ENCODE measurements around the gene MTUS2.

DNA sequence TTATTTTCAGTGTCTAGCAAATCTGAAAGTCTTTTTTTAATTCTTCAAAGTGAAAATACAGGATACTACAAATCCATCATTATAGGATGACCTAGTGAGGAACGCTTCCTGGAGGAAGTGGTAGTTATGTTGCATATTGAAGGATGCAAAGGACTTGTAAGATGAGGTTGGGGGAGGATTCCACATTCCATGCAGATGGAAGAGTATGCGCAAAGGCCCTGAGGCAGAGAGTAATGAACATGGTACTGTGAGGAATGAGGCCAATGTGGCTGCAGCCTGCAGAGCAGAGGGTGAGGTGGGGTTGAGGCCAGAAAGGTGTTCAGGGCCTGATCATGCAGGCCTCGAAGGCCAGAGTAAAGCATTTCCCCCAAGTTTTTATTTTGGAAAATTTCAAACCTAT, 202.8 kb downstream of the MTUS2 start:
- TF ChIP-seq, protein P1, sequence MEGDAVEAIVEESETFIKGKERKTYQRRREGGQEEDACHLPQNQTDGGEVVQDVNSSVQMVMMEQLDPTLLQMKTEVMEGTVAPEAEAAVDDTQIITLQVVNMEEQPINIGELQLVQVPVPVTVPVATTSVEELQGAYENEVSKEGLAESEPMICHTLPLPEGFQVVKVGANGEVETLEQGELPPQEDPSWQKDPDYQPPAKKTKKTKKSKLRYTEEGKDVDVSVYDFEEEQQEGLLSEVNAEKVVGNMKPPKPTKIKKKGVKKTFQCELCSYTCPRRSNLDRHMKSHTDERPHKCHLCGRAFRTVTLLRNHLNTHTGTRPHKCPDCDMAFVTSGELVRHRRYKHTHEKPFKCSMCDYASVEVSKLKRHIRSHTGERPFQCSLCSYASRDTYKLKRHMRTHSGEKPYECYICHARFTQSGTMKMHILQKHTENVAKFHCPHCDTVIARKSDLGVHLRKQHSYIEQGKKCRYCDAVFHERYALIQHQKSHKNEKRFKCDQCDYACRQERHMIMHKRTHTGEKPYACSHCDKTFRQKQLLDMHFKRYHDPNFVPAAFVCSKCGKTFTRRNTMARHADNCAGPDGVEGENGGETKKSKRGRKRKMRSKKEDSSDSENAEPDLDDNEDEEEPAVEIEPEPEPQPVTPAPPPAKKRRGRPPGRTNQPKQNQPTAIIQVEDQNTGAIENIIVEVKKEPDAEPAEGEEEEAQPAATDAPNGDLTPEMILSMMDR (IDR thresholded peaks at IDR 0.05; ENCODE audit: insufficient read depth, low read length) = no peak
- no peak for TF ChIP-seq SPI1 (IDR thresholded peaks at IDR 0.05; ENCODE audit: borderline replicate concordance, low read depth)
- TF ChIP-seq POLR2AphosphoS5 (IDR thresholded peaks at IDR 0.05; ENCODE audit: low read depth) = no peak
- TF ChIP-seq GABPA (IDR thresholded peaks at IDR 0.05; ENCODE audit: low read depth) = no peak
- TF ChIP-seq, protein P2, sequence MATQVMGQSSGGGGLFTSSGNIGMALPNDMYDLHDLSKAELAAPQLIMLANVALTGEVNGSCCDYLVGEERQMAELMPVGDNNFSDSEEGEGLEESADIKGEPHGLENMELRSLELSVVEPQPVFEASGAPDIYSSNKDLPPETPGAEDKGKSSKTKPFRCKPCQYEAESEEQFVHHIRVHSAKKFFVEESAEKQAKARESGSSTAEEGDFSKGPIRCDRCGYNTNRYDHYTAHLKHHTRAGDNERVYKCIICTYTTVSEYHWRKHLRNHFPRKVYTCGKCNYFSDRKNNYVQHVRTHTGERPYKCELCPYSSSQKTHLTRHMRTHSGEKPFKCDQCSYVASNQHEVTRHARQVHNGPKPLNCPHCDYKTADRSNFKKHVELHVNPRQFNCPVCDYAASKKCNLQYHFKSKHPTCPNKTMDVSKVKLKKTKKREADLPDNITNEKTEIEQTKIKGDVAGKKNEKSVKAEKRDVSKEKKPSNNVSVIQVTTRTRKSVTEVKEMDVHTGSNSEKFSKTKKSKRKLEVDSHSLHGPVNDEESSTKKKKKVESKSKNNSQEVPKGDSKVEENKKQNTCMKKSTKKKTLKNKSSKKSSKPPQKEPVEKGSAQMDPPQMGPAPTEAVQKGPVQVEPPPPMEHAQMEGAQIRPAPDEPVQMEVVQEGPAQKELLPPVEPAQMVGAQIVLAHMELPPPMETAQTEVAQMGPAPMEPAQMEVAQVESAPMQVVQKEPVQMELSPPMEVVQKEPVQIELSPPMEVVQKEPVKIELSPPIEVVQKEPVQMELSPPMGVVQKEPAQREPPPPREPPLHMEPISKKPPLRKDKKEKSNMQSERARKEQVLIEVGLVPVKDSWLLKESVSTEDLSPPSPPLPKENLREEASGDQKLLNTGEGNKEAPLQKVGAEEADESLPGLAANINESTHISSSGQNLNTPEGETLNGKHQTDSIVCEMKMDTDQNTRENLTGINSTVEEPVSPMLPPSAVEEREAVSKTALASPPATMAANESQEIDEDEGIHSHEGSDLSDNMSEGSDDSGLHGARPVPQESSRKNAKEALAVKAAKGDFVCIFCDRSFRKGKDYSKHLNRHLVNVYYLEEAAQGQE (IDR thresholded peaks at IDR 0.05; ENCODE audit: insufficient replicate concordance, low read depth) = no peak

Measured in HL-60 (cell line).